A549 (cell line): Measurements from ENCODE around the gene ATG13. TPM values are rescaled to one million over a fixed set of nuclear protein-coding genes. Genes with fewer than 3 reads are reported as not detected.

ENCODE experiments used
- ATAC-seq, 2 experiments: fragments of 200-7000 bp in 1 of 2; fragments of >200 bp in 1 of 2; cut with Nextera tagmentation in 1 of 2; cut with Tn5 transposase in 1 of 2; 3 replicates each; pipeline versions ENCODE4 v1.8.0 to v1.9.1; 2018 to 2020; ENCODE audit warnings: mild to moderate bottlenecking in 1 of 2, moderate library complexity in 1 of 2
- CTCF ChIA-PET: fragments of 300-600 bp; sonication (Branson Sonifier 250); formaldehyde crosslinking; extraction: SDS; loops from one replicate; lab custom pipeline; 2021; ENCODE audit warnings: antibody characterized with exemption, inconsistent platforms; lab: Yijun Ruan, JAX
- POLR2A ChIA-PET: fragments of 350-600 bp; formaldehyde crosslinking; extraction: SDS; loops from one replicate; lab custom pipeline; 2021; ENCODE audit warnings: antibody characterized with exemption, inconsistent platforms; lab: Yijun Ruan, JAX
- DNase-seq, 2 experiments: peaks; one replicate each; pipeline versions ENCODE4 v3.0.0 to v3.0.0-alpha.2; 2011 to 2016; ENCODE audit warnings: low read depth in 1 of 2, low spot score in 1 of 2
- FAIRE-seq: peaks from 2 replicates; lab custom pipeline; 2011; peaks lifted over from hg19 to GRCh38; lab: Jason Lieb, UNC
- H3K27ac ChIP-seq, 2 experiments: fragments of >200 bp; sonication (Bioruptor Twin); formaldehyde crosslinking; 3 replicates each; pipeline ENCODE4 v1.5.1; 2016 to 2017
- H3K4me1 ChIP-seq: fragments of >200 bp; sonication (Bioruptor Twin); formaldehyde crosslinking; 3 replicates; pipeline ENCODE4 v1.6.1; 2016
- H3K4me2 ChIP-seq: fragments of >200 bp; sonication (Bioruptor Twin); formaldehyde crosslinking; 3 replicates; pipeline ENCODE4 v1.6.1; 2016
- H3K4me3 ChIP-seq: fragments of >200 bp; sonication (Bioruptor Twin); formaldehyde crosslinking; 3 replicates; pipeline ENCODE4 v1.5.1; 2016
- H3K9me3 ChIP-seq: fragments of >200 bp; sonication (Bioruptor Twin); formaldehyde crosslinking; 3 replicates; pipeline ENCODE4 v1.6.1; 2016
- BCL3 ChIP-seq: fragments of >200 bp; sonication (Bioruptor Twin); formaldehyde crosslinking; IDR thresholded peaks from 3 replicates; pipeline ENCODE4 v1.6.1; 2016
- BHLHE40 ChIP-seq: IDR thresholded peaks from 2 replicates; pipeline ENCODE4 v1.6.1; 2012; ENCODE audit warnings: low read depth, low read length, inconsistent platforms
- CBX2 ChIP-seq: fragments of 200-600 bp; sonication (generic); IDR thresholded peaks from 2 replicates; pipeline ENCODE4 v1.6.1; 2016; ENCODE audit warnings: low read depth, mild to moderate bottlenecking, borderline replicate concordance
- CBX8 ChIP-seq: fragments of 200-600 bp; sonication (generic); IDR thresholded peaks from 2 replicates; pipeline ENCODE4 v1.6.1; 2016
- CEBPB ChIP-seq, 2 experiments: fragments of >200 bp in 1 of 2; sonication (Bioruptor Twin) in 1 of 2; formaldehyde crosslinking in 1 of 2; IDR thresholded peaks; 2 replicates each; pipeline ENCODE4 v1.6.1; 2012 to 2016
- EHF ChIP-seq: fragments of 250-450 bp; sonication (Bioruptor Pico); IDR thresholded peaks from 2 replicates; pipeline ENCODE4 v1.5.0; 2020; ENCODE audit warnings: mild to moderate bottlenecking
- EHMT2 ChIP-seq: fragments of 200-600 bp; sonication (generic); IDR thresholded peaks from 2 replicates; pipeline ENCODE4 v1.6.1; 2016; ENCODE audit warnings: antibody characterized with exemption, low read depth, mild to moderate bottlenecking, moderate library complexity
- EP300 ChIP-seq, 2 experiments: fragments of >200 bp; sonication (Bioruptor Twin); formaldehyde crosslinking; IDR thresholded peaks; 2 replicates in 1 of 2; 3 replicates in 1 of 2; pipeline ENCODE4 v1.6.1; 2016 to 2017
- FOSB ChIP-seq: fragments of 250-450 bp; sonication (Bioruptor Pico); IDR thresholded peaks from 2 replicates; pipeline ENCODE4 v1.5.0; 2020; ENCODE audit warnings: mild to moderate bottlenecking, moderate library complexity
- FOXS1 ChIP-seq: fragments of 250-450 bp; sonication (Bioruptor Pico); IDR thresholded peaks from 2 replicates; pipeline ENCODE4 v1.5.0; 2020; ENCODE audit warnings: mild to moderate bottlenecking, moderate library complexity
- HDAC2 ChIP-seq: fragments of 200-600 bp; sonication (generic); IDR thresholded peaks from 2 replicates; pipeline ENCODE4 v1.6.1; 2016
- HOXB13 ChIP-seq: fragments of 250-450 bp; sonication (Bioruptor Pico); IDR thresholded peaks from 2 replicates; pipeline ENCODE4 v1.5.0; 2020; ENCODE audit warnings: low read depth, mild to moderate bottlenecking, moderate library complexity
- HOXB5 ChIP-seq: fragments of 250-450 bp; sonication (Bioruptor Pico); IDR thresholded peaks from 2 replicates; pipeline ENCODE4 v1.5.0; 2020; ENCODE audit warnings: mild to moderate bottlenecking, moderate library complexity
- JUN ChIP-seq, 2 experiments: fragments of >200 bp; sonication (Bioruptor Twin); formaldehyde crosslinking; IDR thresholded peaks; 2 replicates in 1 of 2; 3 replicates in 1 of 2; pipeline ENCODE4 v1.6.1; 2016 to 2017
- KDM1A ChIP-seq: fragments of 200-600 bp; sonication (generic); IDR thresholded peaks from 2 replicates; pipeline ENCODE4 v1.6.1; 2016; ENCODE audit warnings: low read depth, mild to moderate bottlenecking
- KDM5A ChIP-seq: fragments of 200-600 bp; sonication (generic); IDR thresholded peaks from 2 replicates; pipeline ENCODE4 v1.6.1; 2016; ENCODE audit warnings: antibody characterized with exemption, mild to moderate bottlenecking
- MAFK ChIP-seq: fragments of 450-650 bp; IDR thresholded peaks from 2 replicates; pipeline ENCODE4 v1.6.1; 2014; ENCODE audit not compliant: partially characterized antibody
- NR3C1 ChIP-seq: fragments of >200 bp; sonication (Bioruptor Twin); formaldehyde crosslinking; IDR thresholded peaks from 3 replicates; pipeline ENCODE4 v1.6.1; 2017
- PHF8 ChIP-seq: fragments of 200-600 bp; sonication (generic); IDR thresholded peaks from 2 replicates; pipeline ENCODE4 v1.6.1; 2016; ENCODE audit warnings: low read depth, mild to moderate bottlenecking, antibody characterized with exemption, moderate library complexity, borderline replicate concordance
- RAD21 ChIP-seq, 2 experiments: fragments of >200 bp in 1 of 2; sonication (Bioruptor Twin) in 1 of 2; formaldehyde crosslinking in 1 of 2; IDR thresholded peaks in 1 of 2; conservative IDR thresholded peaks in 1 of 2; 2 replicates in 1 of 2; 3 replicates in 1 of 2; pipeline ENCODE4 v1.6.1; 2012 to 2018; ENCODE audit warnings: inconsistent platforms in 1 of 2
- RCOR1 ChIP-seq: fragments of 150-350 bp; IDR thresholded peaks from 2 replicates; pipeline ENCODE4 v1.6.1; 2014; ENCODE audit warnings: antibody characterized with exemption, low read length, low read depth
- SMC3 ChIP-seq: fragments of >200 bp; sonication (Bioruptor Twin); formaldehyde crosslinking; IDR thresholded peaks from 3 replicates; pipeline ENCODE4 v1.6.1; 2018; ENCODE audit warnings: inconsistent platforms
- TP53 ChIP-seq: fragments of 250-450 bp; sonication (Bioruptor Pico); IDR thresholded peaks from 2 replicates; pipeline ENCODE4 v1.5.0; 2021; ENCODE audit warnings: mild to moderate bottlenecking, moderate library complexity
- ZSCAN20 ChIP-seq: fragments of 250-450 bp; sonication (Bioruptor Pico); IDR thresholded peaks from 2 replicates; pipeline ENCODE4 v1.8.0; 2022; ENCODE audit warnings: mild to moderate bottlenecking, moderate library complexity
- WGBS: methylation state at CpG from one replicate; pipeline ENCODE4 v1.1.6; 2017; ENCODE audit errors: missing lambda C conversion rate; 5-methylcytosine and 5-hydroxymethylcytosine counted together
- polyA plus RNA-seq, 4 experiments: library from polyadenylated mRNA; depleted of rRNA in 3 of 4; stranded (reverse); fragments of >200 nt; fragmentation: RNase III in 1 of 4; extraction: RNeasy Plus Mini Kit Qiagen cat#74134 plus additional on column Dnase treatment in 1 of 4; gene quantifications; 2 replicates in 3 of 4; 3 replicates in 1 of 4; pipeline ENCODE4 v1.2.3, GENCODE V29; 2011 to 2017
- TF ChIP-seq, protein P1 (sequence below): fragments of 150-350 bp; IDR thresholded peaks from 2 replicates; pipeline ENCODE4 v1.6.1; 2014; ENCODE audit warnings: low read depth, mild to moderate bottlenecking, low read length
- TF ChIP-seq, protein P2 (sequence below): IDR thresholded peaks from 2 replicates; pipeline ENCODE4 v1.6.1; 2012
- TF ChIP-seq, protein P3 (sequence below): IDR thresholded peaks from 2 replicates; pipeline ENCODE4 v1.6.1; 2012
- TF ChIP-seq, protein P4 (sequence below): fragments of >200 bp; sonication (Bioruptor Twin); formaldehyde crosslinking; IDR thresholded peaks from 2 replicates; pipeline ENCODE4 v1.6.1; 2016

Gene ATG13
- polyA plus RNA-seq, 2 of the 4 experiments (the other 2 are of a cell fraction): 39.5 to 58.6 TPM

GRCh38 chr11:46664612-46665011, 47.3 kb downstream of the ATG13 start:
- TF ChIP-seq MAFK: no peak
- no peak for TF ChIP-seq HDAC2
- TF ChIP-seq BCL3: no peak
- TF ChIP-seq EHF: no peak
- TF ChIP-seq PHF8: no peak
- TF ChIP-seq RAD21 (conservative IDR thresholded peaks at IDR 0.05 in 1 of 2, IDR thresholded peaks at IDR 0.05 in 1 of 2): no peak
- no peak for TF ChIP-seq HOXB5 (CRISPR knock-in tag)
- no peak for TF ChIP-seq RCOR1
- no peak for TF ChIP-seq HOXB13 (CRISPR knock-in tag)
- TF ChIP-seq, protein P1, sequence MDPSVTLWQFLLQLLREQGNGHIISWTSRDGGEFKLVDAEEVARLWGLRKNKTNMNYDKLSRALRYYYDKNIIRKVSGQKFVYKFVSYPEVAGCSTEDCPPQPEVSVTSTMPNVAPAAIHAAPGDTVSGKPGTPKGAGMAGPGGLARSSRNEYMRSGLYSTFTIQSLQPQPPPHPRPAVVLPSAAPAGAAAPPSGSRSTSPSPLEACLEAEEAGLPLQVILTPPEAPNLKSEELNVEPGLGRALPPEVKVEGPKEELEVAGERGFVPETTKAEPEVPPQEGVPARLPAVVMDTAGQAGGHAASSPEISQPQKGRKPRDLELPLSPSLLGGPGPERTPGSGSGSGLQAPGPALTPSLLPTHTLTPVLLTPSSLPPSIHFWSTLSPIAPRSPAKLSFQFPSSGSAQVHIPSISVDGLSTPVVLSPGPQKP: no peak
- no peak for TF ChIP-seq FOXS1 (CRISPR knock-in tag)
- no peak for TF ChIP-seq TP53
- no peak for TF ChIP-seq ZSCAN20 (CRISPR knock-in tag)
- TF ChIP-seq FOSB (CRISPR knock-in tag): no peak
- no peak for ATAC-seq
- POLR2A ChIA-PET: no interaction called here
- H3K4me3 ChIP-seq: no peak overlapping the region
- no peak overlapping the region for H3K4me2 ChIP-seq
- H3K9me3 ChIP-seq: no peaks in the 10 kb centered on the region
- WGBS: 72% methylated on average over 6 of the region's 6 CpGs
- H3K27ac ChIP-seq: no peak overlapping the region
- H3K4me1 ChIP-seq: no peaks in the 10 kb centered on the region
- no peak for DNase-seq
- no peak for FAIRE-seq
- CTCF ChIA-PET: interaction anchor here (0.9 kb wide), 1 partner anchor 10 kb away, joined by 3 read pairs; no protein-coding TSS in a partner anchor

- WGBS: 79% methylated on average over 1 of the region's 1 CpG
- no peak for DNase-seq
- Histone ChIP-seq H3K9me3 (no peaks in the 10 kb centered on the region), H3K4me1 (no peaks in the 10 kb centered on the region), H3K4me2 (no peak overlapping the region), H3K4me3 (no peak overlapping the region)
- no peak for ATAC-seq
- TF ChIP-seq, protein P2, sequence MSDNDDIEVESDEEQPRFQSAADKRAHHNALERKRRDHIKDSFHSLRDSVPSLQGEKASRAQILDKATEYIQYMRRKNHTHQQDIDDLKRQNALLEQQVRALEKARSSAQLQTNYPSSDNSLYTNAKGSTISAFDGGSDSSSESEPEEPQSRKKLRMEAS: no peak
- TF ChIP-seq CEBPB (IDR thresholded peaks at IDR 0.05) (no peak), FOSB (CRISPR knock-in tag) (no peak), TP53 (no peak), EP300 (IDR thresholded peaks at IDR 0.05) (no peak), NR3C1 (no peak), EHMT2 (no peak), CBX8 (no peak), FOXS1 (CRISPR knock-in tag) (no peak), KDM1A (no peak), JUN (IDR thresholded peaks at IDR 0.05) (no peak), SMC3 (no peak), BHLHE40 (no peak), HOXB13 (CRISPR knock-in tag) (no peak), RAD21 (conservative IDR thresholded peaks at IDR 0.05 in 1 of 2, IDR thresholded peaks at IDR 0.05 in 1 of 2) (no peak), KDM5A (no peak), RCOR1 (no peak), CBX2 (no peak)
- TF ChIP-seq, protein P3, sequence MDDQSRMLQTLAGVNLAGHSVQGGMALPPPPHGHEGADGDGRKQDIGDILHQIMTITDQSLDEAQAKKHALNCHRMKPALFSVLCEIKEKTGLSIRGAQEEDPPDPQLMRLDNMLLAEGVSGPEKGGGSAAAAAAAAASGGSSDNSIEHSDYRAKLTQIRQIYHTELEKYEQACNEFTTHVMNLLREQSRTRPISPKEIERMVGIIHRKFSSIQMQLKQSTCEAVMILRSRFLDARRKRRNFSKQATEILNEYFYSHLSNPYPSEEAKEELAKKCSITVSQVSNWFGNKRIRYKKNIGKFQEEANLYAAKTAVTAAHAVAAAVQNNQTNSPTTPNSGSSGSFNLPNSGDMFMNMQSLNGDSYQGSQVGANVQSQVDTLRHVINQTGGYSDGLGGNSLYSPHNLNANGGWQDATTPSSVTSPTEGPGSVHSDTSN: no peak
- TF ChIP-seq, protein P4, sequence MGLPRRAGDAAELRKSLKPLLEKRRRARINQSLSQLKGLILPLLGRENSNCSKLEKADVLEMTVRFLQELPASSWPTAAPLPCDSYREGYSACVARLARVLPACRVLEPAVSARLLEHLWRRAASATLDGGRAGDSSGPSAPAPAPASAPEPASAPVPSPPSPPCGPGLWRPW: no peak
- TF ChIP-seq, all 56 proteins: peak for 0
- ChIA-PET POLR2A (no interaction called here), CTCF (interaction anchor here (0.6 kb wide), 1 partner anchor 127 kb away, joined by 3 read pairs; no protein-coding TSS in a partner anchor)
- H3K27ac ChIP-seq: no peak overlapping the region
- no peak for FAIRE-seq
These were observed 48.0 kb downstream of the ATG13 start for GRCh38 chr11:46665356-46665755.
